ENCODE data around the gene SLC22A4. TPM values are rescaled to one million over a fixed set of nuclear protein-coding genes. Genes with fewer than 3 reads are reported as not detected.

SLC22A4 gene
- polyA plus RNA-seq, 1 experiment: 19.3 TPM

- ChIA-PET POLR2A (no interaction called here), CTCF (interaction anchor here (0.8 kb wide), 1 partner anchor 35 kb away, joined by 3 read pairs; no protein-coding TSS in a partner anchor)
- DNase-seq (ENCODE audit: low read depth): no peak
- TF ChIP-seq CTCF (IDR thresholded peaks at IDR 0.05; ENCODE audit: insufficient read depth, low read depth, low read length): no peak
- Histone ChIP-seq H3K4me3 (ENCODE audit: low read depth, low read length) (no peak overlapping the region), H3K36me3 (ENCODE audit: control insufficient read depth, insufficient read depth, low read length) (no peaks in the 10 kb centered on the region), H3K27me3 (ENCODE audit: control insufficient read depth, insufficient read depth, low read length) (no peaks in the 10 kb centered on the region)
These were observed 59.3 kb downstream of the SLC22A4 start for GRCh38 chr5:132353486-132353995.

- Histone ChIP-seq H3K27me3 (ENCODE audit: control insufficient read depth, insufficient read depth, low read length) (no peaks in the 10 kb centered on the region; the same call in 1 of the 2 replicates), H3K4me3 (ENCODE audit: low read depth, low read length) (no peak overlapping the region), H3K36me3 (ENCODE audit: control insufficient read depth, insufficient read depth, low read length) (no peaks in the 10 kb centered on the region)
- ChIA-PET CTCF (no interaction called here), POLR2A (no interaction called here)
- no peak for TF ChIP-seq CTCF (IDR thresholded peaks at IDR 0.05; ENCODE audit: insufficient read depth, low read depth, low read length)
- no peak for DNase-seq (ENCODE audit: low read depth)
These were observed 60.4 kb downstream of the SLC22A4 start for GRCh38 chr5:132354381-132355139.

- ChIA-PET CTCF (interaction anchor here (0.7 kb wide), 1 partner anchor 13 kb away, joined by 3 read pairs; no protein-coding TSS in a partner anchor), POLR2A (no interaction called here)
- Histone ChIP-seq H3K36me3 (ENCODE audit: control insufficient read depth, insufficient read depth, low read length) (no peaks in the 10 kb centered on the region), H3K27me3 (ENCODE audit: control insufficient read depth, insufficient read depth, low read length) (no peaks in the 10 kb centered on the region; the same call in 1 of the 2 replicates), H3K4me3 (ENCODE audit: low read depth, low read length) (no peak overlapping the region)
- no peak for TF ChIP-seq CTCF (IDR thresholded peaks at IDR 0.05; ENCODE audit: insufficient read depth, low read depth, low read length)
- no peak for DNase-seq (ENCODE audit: low read depth)
These were observed 61.1 kb downstream of the SLC22A4 start for GRCh38 chr5:132355140-132355765.

GRCh38 chr5:132358775-132359174 is 64.6 kb downstream of the SLC22A4 start:
- no peak for TF ChIP-seq CTCF (IDR thresholded peaks at IDR 0.05; ENCODE audit: insufficient read depth, low read depth, low read length)
- H3K27me3 ChIP-seq (ENCODE audit: control insufficient read depth, insufficient read depth, low read length): no peaks in the 10 kb centered on the region; the same call in 1 of the 2 replicates
- DNase-seq (ENCODE audit: low read depth): no peak
- H3K4me3 ChIP-seq (ENCODE audit: low read depth, low read length): no peak overlapping the region
- ChIA-PET CTCF (no interaction called here), POLR2A (no interaction called here)
- no peaks in the 10 kb centered on the region for H3K36me3 ChIP-seq (ENCODE audit: control insufficient read depth, insufficient read depth, low read length)

GRCh38 chr5:132362086-132362485 is 67.9 kb downstream of the SLC22A4 start:
- POLR2A ChIA-PET: no interaction called here
- H3K36me3 ChIP-seq (ENCODE audit: control insufficient read depth, insufficient read depth, low read length): no peaks in the 10 kb centered on the region
- no peaks in the 10 kb centered on the region; the same call in 1 of the 2 replicates for H3K27me3 ChIP-seq (ENCODE audit: control insufficient read depth, insufficient read depth, low read length)
- no peak overlapping the region for H3K4me3 ChIP-seq (ENCODE audit: low read depth, low read length)
- CTCF ChIA-PET: no interaction called here
- no peak for TF ChIP-seq CTCF (IDR thresholded peaks at IDR 0.05; ENCODE audit: insufficient read depth, low read depth, low read length)
- no peak for DNase-seq (ENCODE audit: low read depth)
